Measurements from ENCODE around the gene PPM1J. TPM values are rescaled to one million over a fixed set of nuclear protein-coding genes. Genes with fewer than 3 reads are reported as not detected.
"Not testable (repeated sequence)": the region's sequence is repeated elsewhere in the genome, so short reads cannot be mapped to it uniquely, and the experiment has no call there.

Gene PPM1J
- total RNA-seq, 1 donor from 2014 or later, result 7.9 TPM

DNA sequence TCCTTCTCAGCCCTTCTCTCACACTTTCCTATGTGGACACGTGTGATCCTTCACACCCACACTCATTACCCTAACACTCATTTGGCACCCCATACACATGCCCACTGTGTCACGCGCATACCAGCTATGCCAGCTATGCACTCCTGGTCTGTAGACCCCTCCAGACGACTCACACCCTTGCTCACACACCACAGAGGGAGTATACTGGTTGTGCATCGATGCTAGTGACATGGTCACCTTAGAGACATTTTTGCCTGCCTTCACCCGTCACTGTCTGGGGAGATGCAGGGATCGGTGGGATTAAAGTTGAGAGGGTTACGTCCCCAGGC lies 8.3 kb upstream of the PPM1J start:
- peak overlapping the region; percentile 54 for H3K27ac ChIP-seq
- H3K4me3 ChIP-seq, result no peak overlapping the region

DNA sequence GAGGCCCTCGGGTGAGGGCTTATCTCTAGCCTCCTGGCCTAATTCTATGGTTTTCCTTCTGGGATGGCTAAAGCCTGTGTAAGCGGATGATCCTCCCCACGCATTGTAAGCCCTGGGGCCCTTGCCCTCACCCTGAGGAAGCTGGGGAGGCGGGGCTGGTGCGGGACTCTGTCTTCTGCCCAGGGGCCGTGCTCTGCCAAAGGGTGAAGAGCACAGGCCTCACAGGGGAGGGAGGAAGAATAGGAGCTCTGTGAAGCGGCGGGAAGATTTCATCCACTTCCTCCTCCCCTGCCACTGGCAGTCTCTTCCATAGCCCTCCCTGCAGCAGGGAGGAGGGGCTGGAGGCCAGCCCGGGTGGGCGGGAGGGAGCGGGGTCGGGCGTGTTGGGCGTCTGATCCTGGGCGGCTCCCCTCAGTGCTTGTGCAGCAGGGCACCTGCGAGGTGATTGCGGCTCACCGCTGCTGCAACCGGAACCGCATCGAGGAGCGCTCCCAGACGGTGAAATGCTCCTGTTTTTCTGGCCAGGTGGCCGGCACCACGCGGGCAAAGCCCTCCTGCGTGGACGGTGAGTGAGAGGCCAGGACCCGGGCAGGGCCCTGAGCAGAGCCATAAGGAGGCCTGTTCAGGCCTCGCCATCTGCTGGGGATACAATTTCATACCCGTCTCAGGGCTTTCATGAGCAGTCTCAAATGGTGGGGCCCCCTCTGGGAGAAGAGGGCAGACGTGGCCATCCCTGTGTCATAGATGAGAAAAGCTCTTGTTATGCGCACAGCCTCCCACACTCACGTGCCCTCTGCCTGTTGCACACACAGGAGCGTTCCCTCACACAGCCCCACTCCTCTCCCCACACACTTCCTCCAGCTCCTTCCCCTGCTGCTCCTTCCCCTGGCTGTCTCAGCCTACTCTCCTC lies 7.7 kb upstream of the PPM1J start:
- intact Hi-C loops (cut with DNase I), result loop anchor here (10.0 kb wide), 1 partner anchor 322 kb away; no protein-coding TSS in a partner anchor
- Histone ChIP-seq H3K9me3 (no peaks in the 10 kb centered on the region), H3K27me3 (no peaks in the 10 kb centered on the region), H3K27ac (peak overlapping the region; percentile 54), H3K4me1 (peaks cover 23% of the 10 kb centered on the region), H3K36me3 (no peaks in the 10 kb centered on the region), H3K4me3 (peak overlapping the region; percentile 23 to 41)
- TF ChIP-seq, protein P1, sequence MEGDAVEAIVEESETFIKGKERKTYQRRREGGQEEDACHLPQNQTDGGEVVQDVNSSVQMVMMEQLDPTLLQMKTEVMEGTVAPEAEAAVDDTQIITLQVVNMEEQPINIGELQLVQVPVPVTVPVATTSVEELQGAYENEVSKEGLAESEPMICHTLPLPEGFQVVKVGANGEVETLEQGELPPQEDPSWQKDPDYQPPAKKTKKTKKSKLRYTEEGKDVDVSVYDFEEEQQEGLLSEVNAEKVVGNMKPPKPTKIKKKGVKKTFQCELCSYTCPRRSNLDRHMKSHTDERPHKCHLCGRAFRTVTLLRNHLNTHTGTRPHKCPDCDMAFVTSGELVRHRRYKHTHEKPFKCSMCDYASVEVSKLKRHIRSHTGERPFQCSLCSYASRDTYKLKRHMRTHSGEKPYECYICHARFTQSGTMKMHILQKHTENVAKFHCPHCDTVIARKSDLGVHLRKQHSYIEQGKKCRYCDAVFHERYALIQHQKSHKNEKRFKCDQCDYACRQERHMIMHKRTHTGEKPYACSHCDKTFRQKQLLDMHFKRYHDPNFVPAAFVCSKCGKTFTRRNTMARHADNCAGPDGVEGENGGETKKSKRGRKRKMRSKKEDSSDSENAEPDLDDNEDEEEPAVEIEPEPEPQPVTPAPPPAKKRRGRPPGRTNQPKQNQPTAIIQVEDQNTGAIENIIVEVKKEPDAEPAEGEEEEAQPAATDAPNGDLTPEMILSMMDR (IDR thresholded peaks at IDR 0.05), result no peak
- TF ChIP-seq POLR2AphosphoS5 (IDR thresholded peaks at IDR 0.05; ENCODE audit: insufficient read depth in 1 of 2, low read depth in 1 of 2), result peak in 1 of 2 donors; percentile 40
- no peak for TF ChIP-seq POLR2A (IDR thresholded peaks at IDR 0.05)
- DNase-seq (ENCODE audit: extremely low spot score in 2 of 2), result peak in 1 of 2 donors; percentile 85

More for the DNA sequence above, 8.3 kb upstream of the PPM1J start:
- Histone ChIP-seq H3K36me3 (no peaks in the 10 kb centered on the region), H3K27me3 (no peaks in the 10 kb centered on the region), H3K9me3 (no peaks in the 10 kb centered on the region), H3K4me1 (peaks cover 22% of the 10 kb centered on the region)
- intact Hi-C loops (cut with DNase I), result loop anchor here (10.0 kb wide), 1 partner anchor 321 kb away; no protein-coding TSS in a partner anchor
- DNase-seq (ENCODE audit: extremely low spot score in 2 of 2), result no peak
- TF ChIP-seq, protein P1 (IDR thresholded peaks at IDR 0.05), result no peak
- TF ChIP-seq POLR2A (IDR thresholded peaks at IDR 0.05) (no peak), POLR2AphosphoS5 (IDR thresholded peaks at IDR 0.05; ENCODE audit: insufficient read depth in 1 of 2, low read depth in 1 of 2) (no peak)

DNA sequence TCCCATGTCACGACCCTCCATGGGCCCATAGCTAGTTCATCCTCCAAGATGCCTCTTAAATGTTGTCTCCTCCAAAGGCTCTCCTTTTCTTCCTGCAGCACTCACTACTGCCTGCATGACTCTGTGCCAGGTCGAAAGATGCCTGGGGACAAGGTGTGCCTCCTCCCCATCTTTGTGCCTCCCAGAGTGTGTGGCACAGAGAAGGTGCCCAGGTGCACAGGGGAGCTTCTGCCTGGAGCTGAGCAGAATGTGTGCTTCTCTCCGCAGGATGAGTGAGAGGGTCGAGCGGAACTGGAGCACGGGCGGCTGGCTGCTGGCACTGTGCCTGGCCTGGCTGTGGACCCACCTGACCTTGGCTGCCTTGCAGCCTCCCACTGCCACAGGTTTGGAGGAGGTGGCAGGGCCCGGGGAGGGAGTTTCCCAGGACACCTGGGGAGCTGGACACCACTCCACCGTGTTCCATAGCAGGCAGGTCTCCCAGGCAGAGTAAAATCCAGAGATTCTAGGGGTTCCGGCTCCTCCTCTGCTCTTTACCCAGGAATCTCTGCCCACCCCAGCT lies 6.9 kb upstream of the PPM1J start:
- H3K4me1 ChIP-seq, result peaks cover 23% of the 10 kb centered on the region
- H3K36me3 ChIP-seq, result no peaks in the 10 kb centered on the region
- intact Hi-C loops (cut with DNase I), result loop anchor here (10.0 kb wide), 1 partner anchor 323 kb away; no protein-coding TSS in a partner anchor
- no peaks in the 10 kb centered on the region for H3K9me3 ChIP-seq
- peak overlapping the region; percentile 54 for H3K27ac ChIP-seq
- TF ChIP-seq POLR2AphosphoS5 (IDR thresholded peaks at IDR 0.05; ENCODE audit: insufficient read depth in 1 of 2, low read depth in 1 of 2) (no peak), POLR2A (IDR thresholded peaks at IDR 0.05) (no peak)
- TF ChIP-seq, protein P1 (IDR thresholded peaks at IDR 0.05), result no peak
- no peaks in the 10 kb centered on the region for H3K27me3 ChIP-seq
- no peak for DNase-seq (ENCODE audit: extremely low spot score in 2 of 2)
- no peak overlapping the region for H3K4me3 ChIP-seq

DNA sequence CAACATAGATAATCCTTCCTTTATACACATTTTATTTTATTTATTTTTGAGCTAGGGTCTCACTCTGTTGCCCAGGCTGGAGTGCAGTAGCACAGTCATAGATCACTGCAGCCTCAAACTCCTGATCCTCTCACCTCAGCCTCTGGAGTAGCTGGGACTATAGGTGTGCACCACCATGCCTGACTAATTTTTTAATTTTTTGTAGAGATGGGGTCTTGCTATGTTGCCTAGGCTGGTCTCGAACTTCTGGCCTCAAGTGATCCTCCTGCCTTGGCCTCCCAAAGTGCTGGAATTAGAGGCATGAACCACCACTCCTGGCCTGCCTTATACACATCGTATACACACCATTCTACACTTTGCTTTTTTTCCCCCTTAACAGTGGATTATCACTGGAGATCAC lies 6.2 kb upstream of the PPM1J start:
- H3K4me1 ChIP-seq, result peaks cover 23% of the 10 kb centered on the region
- DNase-seq (ENCODE audit: extremely low spot score in 2 of 2); H3K9me3 ChIP-seq; H3K36me3 ChIP-seq; H3K4me3 ChIP-seq; H3K27ac ChIP-seq; H3K27me3 ChIP-seq: not testable (repeated sequence)
- intact Hi-C loops (cut with DNase I), result loop anchor here (10.0 kb wide), 1 partner anchor 324 kb away; no protein-coding TSS in a partner anchor

DNA sequence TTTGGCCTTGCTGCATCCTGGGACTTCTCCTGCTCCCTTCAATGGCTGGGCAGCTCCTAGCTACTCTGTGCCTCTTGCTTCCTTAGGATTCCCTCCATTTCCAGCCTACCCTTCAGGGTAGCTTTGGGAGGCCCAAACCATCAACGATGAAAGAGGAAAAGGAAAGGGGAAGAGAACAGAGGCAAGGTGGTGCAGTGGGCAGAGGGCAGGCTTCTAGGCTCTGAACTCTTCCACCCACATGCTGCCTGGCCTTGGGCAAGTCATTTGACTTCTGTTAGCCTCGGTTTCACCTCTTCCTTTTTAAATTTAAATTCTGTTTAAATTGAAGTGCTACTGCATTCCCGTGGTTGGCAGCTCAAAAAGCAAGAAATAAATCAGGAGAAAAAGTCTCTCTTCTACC lies 5.7 kb upstream of the PPM1J start:
- Histone ChIP-seq H3K4me3 (no peak overlapping the region), H3K27me3 (no peaks in the 10 kb centered on the region), H3K36me3 (no peaks in the 10 kb centered on the region), H3K4me1 (peaks cover 26% of the 10 kb centered on the region), H3K9me3 (no peaks in the 10 kb centered on the region), H3K27ac (no peak overlapping the region)
- TF ChIP-seq POLR2AphosphoS5 (IDR thresholded peaks at IDR 0.05; ENCODE audit: insufficient read depth in 1 of 2, low read depth in 1 of 2), result no peak
- no peak for TF ChIP-seq POLR2A (IDR thresholded peaks at IDR 0.05)
- TF ChIP-seq, protein P1 (IDR thresholded peaks at IDR 0.05), result no peak
- intact Hi-C loops (cut with DNase I), result loop anchor here (10.0 kb wide), 1 partner anchor 324 kb away; no protein-coding TSS in a partner anchor
- no peak for DNase-seq (ENCODE audit: extremely low spot score in 2 of 2)
